K562 (cell line): ENCODE measurements around the gene ZNF862. TPM values are rescaled to one million over a fixed set of nuclear protein-coding genes. Genes with fewer than 3 reads are reported as not detected.
A peak's percentile ranks its signal among the peaks of the same experiment; 100 is the strongest.

Source experiments
- ATAC-seq: fragments of 200-7000 bp; cut with Tn5 transposase; 3 replicates; pipeline ENCODE4 v1.9.1; 2020; ENCODE audit warnings: moderate library complexity
- BruUV-seq: library from RNA; stranded (reverse); fragments of 400-500 nt; replicated peaks from 2 replicates; lab custom pipeline; 2021; lab: Mats Ljungman, UMichigan
- CTCF ChIA-PET: fragments of 300-600 bp; formaldehyde crosslinking; extraction: SDS; loops from one replicate; lab custom pipeline; 2021; ENCODE audit warnings: low intra/inter-chr PET ratio; lab: Yijun Ruan, JAX
- POLR2A ChIA-PET: fragments of 300-600, 350-650 bp; sonication (Branson Sonifier 250); formaldehyde crosslinking; extraction: SDS; loops from one replicate; lab custom pipeline; 2021; ENCODE audit warnings: antibody characterized with exemption, inconsistent platforms; lab: Yijun Ruan, JAX
- DNase-seq, 4 experiments: peaks; one replicate each; pipeline versions ENCODE4 v3.0.0 to v3.0.0-alpha.2; 2011 to 2018; ENCODE audit warnings: low spot score in 3 of 4, mixed read lengths in 3 of 4; ENCODE audit errors: extremely low read depth in 1 of 4
- FAIRE-seq: peaks from 2 replicates; lab custom pipeline; 2011; peaks lifted over from hg19 to GRCh38; lab: Jason Lieb, UNC
- H2AFZ ChIP-seq: 2 replicates; pipeline ENCODE4 v1.6.0; 2011; ENCODE audit warnings: low read depth, low read length, control low read depth, inconsistent platforms
- H3K27ac ChIP-seq: fragments of 200-600 bp; 3 replicates; pipeline ENCODE4 v1.8.0; 2011; ENCODE audit warnings: low read depth, mild to moderate bottlenecking, control low read depth, inconsistent platforms, low read length, moderate library complexity, mixed read lengths; ENCODE audit errors: extremely low read depth
- H3K27me3 ChIP-seq, 2 experiments: fragments of 300-600 bp in 1 of 2; 2 replicates in 1 of 2; 3 replicates in 1 of 2; pipeline versions ENCODE4 v1.6.0 to v1.8.0; 2011; ENCODE audit warnings: inconsistent platforms in 2 of 2, low read length in 2 of 2, mild to moderate bottlenecking in 1 of 2, mixed read lengths in 1 of 2, moderate library complexity in 1 of 2; ENCODE audit not compliant: control insufficient read depth in 2 of 2, insufficient read depth in 2 of 2
- H3K36me3 ChIP-seq: fragments of 300-600 bp; 3 replicates; pipeline ENCODE4 v1.8.0; 2011; ENCODE audit warnings: mild to moderate bottlenecking, low read length, inconsistent platforms; ENCODE audit not compliant: control insufficient read depth, insufficient read depth
- H3K4me1 ChIP-seq, 2 experiments: fragments of 200-600 bp in 1 of 2; replicated peaks in 1 of 2; 2 replicates in 1 of 2; 3 replicates in 1 of 2; pipeline versions ENCODE4 v1.5.1 to v1.8.0; 2011; ENCODE audit warnings: inconsistent platforms in 2 of 2, low read length in 2 of 2, mild to moderate bottlenecking in 1 of 2, mixed read lengths in 1 of 2, moderate library complexity in 1 of 2; ENCODE audit not compliant: control insufficient read depth in 2 of 2, insufficient read depth in 2 of 2
- H3K4me2 ChIP-seq: 2 replicates; pipeline ENCODE4 v1.6.1; 2011; ENCODE audit warnings: low read length, control low read depth, inconsistent platforms, mixed read lengths; ENCODE audit not compliant: insufficient read depth
- H3K4me3 ChIP-seq: fragments of 200-600 bp; sonication (generic), shearing (Covaris generic); 2 replicates; pipeline ENCODE4 v1.5.1; 2016; ENCODE audit warnings: control low read depth, inconsistent platforms
- H3K79me2 ChIP-seq: fragments of 200-600 bp; 3 replicates; pipeline ENCODE4 v1.8.0; 2011; ENCODE audit warnings: low read length, inconsistent platforms; ENCODE audit not compliant: control insufficient read depth, insufficient read depth
- H3K9ac ChIP-seq, 2 experiments: 2 replicates each; pipeline versions ENCODE4 v1.6.0 to v1.6.1; 2011; ENCODE audit warnings: low read depth in 2 of 2, low read length in 2 of 2, control low read depth in 1 of 2, inconsistent platforms in 1 of 2, mild to moderate bottlenecking in 1 of 2, mixed read lengths in 1 of 2; ENCODE audit not compliant: insufficient read depth in 1 of 2
- H3K9me1 ChIP-seq: one replicate; pipeline ENCODE4 v1.6.0; 2011; ENCODE audit warnings: inconsistent platforms, mild to moderate bottlenecking, low read length, moderate library complexity; ENCODE audit not compliant: control insufficient read depth, insufficient read depth
- H3K9me3 ChIP-seq: replicated peaks from 2 replicates; pipeline ENCODE4 v1.5.1; 2011; ENCODE audit warnings: low read depth, low read length, inconsistent platforms; ENCODE audit not compliant: control insufficient read depth, insufficient read depth
- H4K20me1 ChIP-seq: replicated peaks from 2 replicates; pipeline ENCODE4 v1.6.1; 2011; ENCODE audit warnings: low read length, inconsistent platforms, mixed read lengths; ENCODE audit not compliant: control insufficient read depth, insufficient read depth
- FOXA3 ChIP-seq, 2 experiments: fragments of 450-650 bp in 1 of 2; sonication (generic) in 1 of 2; formaldehyde crosslinking; IDR thresholded peaks in 1 of 2; conservative IDR thresholded peaks in 1 of 2; 2 replicates each; pipeline versions ENCODE4 v1.4.0 to v1.8.0; 2020 to 2022; ENCODE audit warnings: mild to moderate bottlenecking in 2 of 2, missing genetic modification reagents in 1 of 2
- HEY1 ChIP-seq: fragments of 250-450 bp; sonication (Bioruptor Pico); IDR thresholded peaks from 2 replicates; pipeline ENCODE4 v1.5.0; 2020; ENCODE audit warnings: mild to moderate bottlenecking, moderate library complexity, borderline replicate concordance
- KLF1 ChIP-seq: fragments of 450-650 bp; IDR thresholded peaks from 2 replicates; pipeline ENCODE4 v1.6.1; 2016; ENCODE audit warnings: missing genetic modification characterization, missing compliant biosample characterization
- PRDM10 ChIP-seq: fragments of 450-650 bp; IDR thresholded peaks from 2 replicates; pipeline ENCODE4 v1.6.1; 2018; ENCODE audit not compliant: partially characterized antibody
- PRMT5 ChIP-seq: sonication (generic); formaldehyde crosslinking; IDR thresholded peaks from 2 replicates; pipeline ENCODE4 v1.5.0; 2020; ENCODE audit warnings: missing genetic modification reagents
- RFX7 ChIP-seq: fragments of 250-450 bp; sonication (Bioruptor Pico); IDR thresholded peaks from 2 replicates; pipeline ENCODE4 v1.5.1; 2021; ENCODE audit warnings: mild to moderate bottlenecking
- TGIF2 ChIP-seq: sonication (generic); formaldehyde crosslinking; IDR thresholded peaks from 2 replicates; pipeline ENCODE4 v1.8.1; 2022; ENCODE audit warnings: mild to moderate bottlenecking, missing genetic modification reagents, moderate library complexity
- THAP12 ChIP-seq: fragments of 250-450 bp; sonication (Bioruptor Pico); IDR thresholded peaks from 2 replicates; pipeline ENCODE4 v1.9.0; 2021; ENCODE audit warnings: mild to moderate bottlenecking, inconsistent platforms
- U2AF1 ChIP-seq: fragments of 200-400 bp; formaldehyde crosslinking; optimal IDR thresholded peaks from 2 replicates; pipeline ENCODE3; 2017; ENCODE audit warnings: mild to moderate bottlenecking, low read depth, low read length, moderate library complexity
- ZNF263 ChIP-seq: sonication (generic); formaldehyde crosslinking; IDR thresholded peaks from 2 replicates; pipeline ENCODE4 v1.8.0; 2022; ENCODE audit warnings: mild to moderate bottlenecking, missing genetic modification reagents, borderline replicate concordance
- ZNF347 ChIP-seq: fragments of 450-650 bp; formaldehyde crosslinking; IDR thresholded peaks from 2 replicates; pipeline ENCODE4 v1.4.0; 2020; ENCODE audit warnings: low read depth, mild to moderate bottlenecking, moderate library complexity
- ZNF444 ChIP-seq: fragments of 250-450 bp; sonication (Bioruptor Pico); IDR thresholded peaks from 2 replicates; pipeline ENCODE4 v1.4.0; 2020; ENCODE audit warnings: mild to moderate bottlenecking, moderate library complexity
- WGBS: fragments of 100-300 bp; shearing (Covaris generic); methylation state at CpG from one replicate; pipeline ENCODE4 v1.1.6; 2016; ENCODE audit warnings: low coverage, mixed read lengths; ENCODE audit not compliant: insufficient coverage; ENCODE audit errors: missing lambda C conversion rate; 5-methylcytosine and 5-hydroxymethylcytosine counted together
- in situ Hi-C: fragments of 300-500 bp; cut with MboI; formaldehyde crosslinking; loops from 4 replicates; pipeline ENCODE4 v1.15.0; 2018; ENCODE audit warnings: inconsistent platforms, mixed read lengths
- intact Hi-C: fragments of 100-400 bp; cut with micrococcal nuclease; formaldehyde crosslinking; loops from 2 replicates; pipeline ENCODE4 v1.14.2; 2022
- polyA plus RNA-seq, 8 experiments: library from polyadenylated mRNA; depleted of rRNA in 4 of 8; stranded (reverse) in 5 of 8; unstranded in 3 of 8; fragments of >200 nt; fragmentation: Nextera tagmentation in 2 of 8; fragmentation: Illumina TruSeq in 1 of 8; extraction: Ambion mirVana in 2 of 8; extraction: Trizol in 1 of 8; gene quantifications; 2 replicates each; pipeline versions ENCODE4 v1.2.1 to v1.2.3, GENCODE V29; 2011 to 2014; ENCODE audit warnings: inconsistent platforms in 1 of 8, missing spikeins in 1 of 8
- total RNA-seq, 7 experiments: library from RNA; depleted of rRNA in 6 of 7; stranded (reverse); fragments of >200 nt in 6 of 7; fragmentation: Illumina TruSeq in 2 of 7; extraction: Trizol in 2 of 7; gene quantifications; 2 replicates each; pipeline versions ENCODE4 v1.2.1 to v1.2.3, GENCODE V29; 2011 to 2021; ENCODE audit warnings: low replicate concordance in 1 of 7

The ZNF862 gene
- total and polyA plus RNA-seq, 9 of the 15 experiments (the other 6 are each of a cell fraction or from before 2014, with no cell fraction given) = 1.1 to 3.9 (median 2.6) TPM

- Histone ChIP-seq H3K4me1 (peaks cover 14 to 51% of the 10 kb centered on the region in 2 experiments), H2AFZ (no peak overlapping the region), H3K9me3 (no peaks in the 10 kb centered on the region), H3K27ac (no peak overlapping the region), H3K27me3 (peaks cover 18 to 53% of the 10 kb centered on the region in 2 experiments; a peak in 4 of 5 replicates), H4K20me1 (peaks cover 27% of the 10 kb centered on the region), H3K9me1 (peaks cover 5% of the 10 kb centered on the region), H3K4me3 (no peak overlapping the region), H3K9ac (peak overlapping the region in 1 of 2 experiments; percentile 43; a peak in 1 of 4 replicates), H3K79me2 (no peaks in the 10 kb centered on the region), H3K36me3 (no peaks in the 10 kb centered on the region), H3K4me2 (no peak overlapping the region)
- FAIRE-seq (no peak), ATAC-seq (no peak), DNase-seq (no peak)
- no TSS peak for BruUV-seq
- intact Hi-C loops = no loop called here
- CTCF ChIA-PET = no interaction called here
- in situ Hi-C loops = no loop called here
- POLR2A ChIA-PET = no interaction called here
- 4% methylated on average over 16 of the region's 19 CpGs for WGBS
- TF ChIP-seq THAP12 (no peak), KLF1 (tag) (no peak), HEY1 (no peak), FOXA3 (CRISPR knock-in tag; conservative IDR thresholded peaks at IDR 0.05 in 1 of 2, IDR thresholded peaks at IDR 0.05 in 1 of 2) (no peak), U2AF1 (no peak), PRMT5 (CRISPR knock-in tag) (no peak), ZNF263 (CRISPR knock-in tag) (peak; percentile 76), RFX7 (CRISPR knock-in tag) (no peak), PRDM10 (peak; percentile 70), ZNF347 (CRISPR knock-in tag) (no peak), ZNF444 (CRISPR knock-in tag) (no peak), TGIF2 (CRISPR knock-in tag) (no peak)
These were observed 9.5 kb upstream of the ZNF862 start for GRCh38 chr7:149828357-149829309.
